Measurements from ENCODE around the gene SIK3.

DNA sequence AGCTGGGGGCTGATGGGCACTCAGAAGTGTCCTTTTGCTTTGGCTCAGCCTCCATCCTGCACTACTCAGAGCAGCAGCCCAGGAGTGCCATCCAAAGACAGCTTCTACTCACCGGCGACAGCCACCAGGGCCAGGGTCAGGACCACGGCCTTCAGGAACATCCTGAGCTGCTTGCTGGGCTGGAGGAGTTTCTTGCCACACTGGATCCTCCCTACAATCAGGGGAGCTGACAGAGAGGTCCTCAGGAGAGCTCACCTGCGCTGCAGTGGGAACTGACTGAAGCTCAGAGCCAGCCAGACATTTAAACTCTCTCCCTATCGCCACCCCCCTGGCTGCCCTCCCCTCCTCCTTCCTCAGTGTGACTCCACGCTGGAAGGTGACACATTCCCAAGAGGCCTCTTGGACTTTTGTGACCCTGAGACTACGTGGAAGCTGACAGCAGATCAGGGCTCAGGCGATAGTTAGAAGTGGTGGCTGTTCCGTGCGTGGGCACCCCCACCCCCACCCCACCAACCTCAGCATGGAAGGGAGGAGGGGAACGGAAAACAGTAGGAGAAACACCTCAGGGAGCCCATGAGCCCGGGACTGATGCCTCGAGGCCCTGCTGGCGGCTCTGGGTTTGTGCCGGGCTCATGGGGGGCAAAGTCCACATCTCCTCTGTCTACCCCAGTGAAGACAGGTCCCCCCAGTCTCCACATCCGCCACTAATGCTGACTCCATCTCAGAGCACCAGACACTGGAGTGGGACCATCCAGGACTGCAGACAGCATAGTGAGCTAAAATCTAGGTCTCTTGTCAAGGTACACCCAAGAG is 275.0 kb downstream of the SIK3 start, which contains the start of gene APOA4:
- TF ChIP-seq, protein P1, sequence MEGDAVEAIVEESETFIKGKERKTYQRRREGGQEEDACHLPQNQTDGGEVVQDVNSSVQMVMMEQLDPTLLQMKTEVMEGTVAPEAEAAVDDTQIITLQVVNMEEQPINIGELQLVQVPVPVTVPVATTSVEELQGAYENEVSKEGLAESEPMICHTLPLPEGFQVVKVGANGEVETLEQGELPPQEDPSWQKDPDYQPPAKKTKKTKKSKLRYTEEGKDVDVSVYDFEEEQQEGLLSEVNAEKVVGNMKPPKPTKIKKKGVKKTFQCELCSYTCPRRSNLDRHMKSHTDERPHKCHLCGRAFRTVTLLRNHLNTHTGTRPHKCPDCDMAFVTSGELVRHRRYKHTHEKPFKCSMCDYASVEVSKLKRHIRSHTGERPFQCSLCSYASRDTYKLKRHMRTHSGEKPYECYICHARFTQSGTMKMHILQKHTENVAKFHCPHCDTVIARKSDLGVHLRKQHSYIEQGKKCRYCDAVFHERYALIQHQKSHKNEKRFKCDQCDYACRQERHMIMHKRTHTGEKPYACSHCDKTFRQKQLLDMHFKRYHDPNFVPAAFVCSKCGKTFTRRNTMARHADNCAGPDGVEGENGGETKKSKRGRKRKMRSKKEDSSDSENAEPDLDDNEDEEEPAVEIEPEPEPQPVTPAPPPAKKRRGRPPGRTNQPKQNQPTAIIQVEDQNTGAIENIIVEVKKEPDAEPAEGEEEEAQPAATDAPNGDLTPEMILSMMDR (IDR thresholded peaks at IDR 0.05; ENCODE audit: low read length) = no peak
- no peak for TF ChIP-seq EZH2 (optimal IDR thresholded peaks at IDR 0.05; ENCODE audit: low read depth, low read length)
- no peak for TF ChIP-seq EZH2phosphoT487 (IDR thresholded peaks at IDR 0.05; ENCODE audit: low read length)

All from MM.1S (cell line).